Karpas-422 (cell line): ENCODE data around the gene DGKQ. TPM values are rescaled to one million over a fixed set of nuclear protein-coding genes. Genes with fewer than 3 reads are reported as not detected.
"Not testable (repeated sequence)": the region's sequence is repeated elsewhere in the genome, so short reads cannot be mapped to it uniquely, and the experiment has no call there.

ENCODE experiments used
- DNase-seq: peaks from one replicate; pipeline ENCODE4 v3.0.0-alpha.2; 2015
- H2AFZ ChIP-seq: fragments of 200-600 bp; sonication (generic); 2 replicates; pipeline ENCODE4 v1.6.1; 2014; ENCODE audit warnings: antibody characterized with exemption, low read length, mixed read lengths
- H3K27ac ChIP-seq: fragments of 200-600 bp; sonication (generic); 2 replicates; pipeline ENCODE4 v1.5.1; 2014; ENCODE audit warnings: mild to moderate bottlenecking, low read length, moderate library complexity
- H3K27me3 ChIP-seq: fragments of 200-600 bp; sonication (generic); 2 replicates; pipeline ENCODE4 v1.6.1; 2014; ENCODE audit warnings: low read length, mixed read lengths
- H3K36me3 ChIP-seq: fragments of 200-600 bp; sonication (generic); 2 replicates; pipeline ENCODE4 v1.6.1; 2014; ENCODE audit warnings: low read length, mixed read lengths; ENCODE audit not compliant: insufficient read depth
- H3K4me1 ChIP-seq: fragments of 200-600 bp; sonication (generic); 2 replicates; pipeline ENCODE4 v1.6.1; 2014; ENCODE audit warnings: mild to moderate bottlenecking, low read length, mixed read lengths
- H3K4me2 ChIP-seq: fragments of 200-600 bp; sonication (generic); 2 replicates; pipeline ENCODE4 v1.6.1; 2014; ENCODE audit warnings: low read length, low read depth, mild to moderate bottlenecking; ENCODE audit not compliant: poor library complexity, severe bottlenecking
- H3K4me3 ChIP-seq: fragments of 200-600 bp; sonication (generic); 2 replicates; pipeline ENCODE4 v1.5.1; 2014; ENCODE audit warnings: mild to moderate bottlenecking, antibody characterized with exemption, low read length, mixed read lengths
- H3K79me2 ChIP-seq: fragments of 200-600 bp; sonication (generic); 2 replicates; pipeline ENCODE4 v1.6.1; 2014; ENCODE audit warnings: mild to moderate bottlenecking, low read length, mixed read lengths
- H3K9ac ChIP-seq: fragments of 200-600 bp; sonication (generic); 2 replicates; pipeline ENCODE4 v1.6.0; 2014; ENCODE audit warnings: low read length
- H3K9me2 ChIP-seq: fragments of 200-600 bp; sonication (generic), shearing (Covaris generic); replicated peaks from 2 replicates; pipeline ENCODE4 v1.6.0; 2014; ENCODE audit warnings: mild to moderate bottlenecking, low read length, moderate library complexity; ENCODE audit not compliant: insufficient read depth
- H3K9me3 ChIP-seq: fragments of 300-700, 200-600 bp; sonication (generic); 2 replicates; pipeline ENCODE4 v1.6.1; 2014; ENCODE audit warnings: low read length, mixed read lengths
- H4K20me1 ChIP-seq: fragments of 200-600 bp; sonication (generic); 2 replicates; pipeline ENCODE4 v1.6.1; 2014; ENCODE audit warnings: mild to moderate bottlenecking, antibody characterized with exemption, low read length, low read depth; ENCODE audit not compliant: insufficient read depth
- total RNA-seq: library from RNA; depleted of rRNA; stranded (reverse); fragments of >200 nt; shearing (Covaris generic); gene quantifications from 2 replicates; pipeline ENCODE4 v1.2.3, GENCODE V29; 2014; ENCODE audit warnings: low replicate concordance

DGKQ gene
- total RNA-seq, 1 experiment from 2014 or later = 5.8 TPM

DNA sequence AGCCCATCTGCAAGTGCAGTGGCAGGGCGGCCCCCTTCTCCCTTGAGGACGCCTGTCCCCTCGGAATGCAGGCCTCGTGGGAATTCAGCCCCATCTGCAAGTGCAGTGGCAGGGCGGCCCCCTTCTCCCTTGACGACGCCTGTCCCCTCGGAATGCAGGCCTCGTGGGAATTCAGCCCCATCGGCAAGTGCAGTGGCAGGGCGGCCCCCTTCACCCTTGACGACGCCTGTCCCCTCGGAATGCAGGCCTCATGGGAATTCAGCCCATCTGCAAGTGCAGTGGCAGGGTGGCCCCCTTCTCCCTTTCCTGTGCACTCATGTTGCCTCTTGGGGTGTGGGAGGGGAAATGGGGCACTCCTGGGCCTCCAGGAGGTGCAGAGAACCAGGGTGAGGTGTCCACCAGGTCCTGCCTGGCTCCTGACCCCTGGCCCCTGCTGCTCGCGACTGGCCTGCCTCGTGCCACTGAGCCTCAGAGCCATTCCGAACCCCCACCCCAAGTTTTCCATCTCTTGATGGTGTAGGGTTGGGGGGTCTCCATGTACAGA is 26.6 kb upstream of the DGKQ start:
- peak overlapping the region; percentile 40; the same call in 1 of the 2 replicates for H3K4me3 ChIP-seq
- peaks cover 18% of the 10 kb centered on the region; the same call in 1 of the 2 replicates for H4K20me1 ChIP-seq
- H3K36me3 ChIP-seq = no peaks in the 10 kb centered on the region
- H3K9me2 ChIP-seq = no peaks in the 10 kb centered on the region
- H3K4me1 ChIP-seq = peaks cover 25% of the 10 kb centered on the region
- H3K79me2 ChIP-seq = no peaks in the 10 kb centered on the region
- H3K27me3 ChIP-seq = no peaks in the 10 kb centered on the region
- no peak overlapping the region for H2AFZ ChIP-seq
- peak; percentile 88 for DNase-seq
- H3K27ac ChIP-seq = peak overlapping the region; percentile 88
- H3K9ac ChIP-seq = peak overlapping the region; percentile 20; the same call in 1 of the 2 replicates
- H3K9me3 ChIP-seq = no peaks in the 10 kb centered on the region
- peak overlapping the region; percentile 61 for H3K4me2 ChIP-seq

DNA sequence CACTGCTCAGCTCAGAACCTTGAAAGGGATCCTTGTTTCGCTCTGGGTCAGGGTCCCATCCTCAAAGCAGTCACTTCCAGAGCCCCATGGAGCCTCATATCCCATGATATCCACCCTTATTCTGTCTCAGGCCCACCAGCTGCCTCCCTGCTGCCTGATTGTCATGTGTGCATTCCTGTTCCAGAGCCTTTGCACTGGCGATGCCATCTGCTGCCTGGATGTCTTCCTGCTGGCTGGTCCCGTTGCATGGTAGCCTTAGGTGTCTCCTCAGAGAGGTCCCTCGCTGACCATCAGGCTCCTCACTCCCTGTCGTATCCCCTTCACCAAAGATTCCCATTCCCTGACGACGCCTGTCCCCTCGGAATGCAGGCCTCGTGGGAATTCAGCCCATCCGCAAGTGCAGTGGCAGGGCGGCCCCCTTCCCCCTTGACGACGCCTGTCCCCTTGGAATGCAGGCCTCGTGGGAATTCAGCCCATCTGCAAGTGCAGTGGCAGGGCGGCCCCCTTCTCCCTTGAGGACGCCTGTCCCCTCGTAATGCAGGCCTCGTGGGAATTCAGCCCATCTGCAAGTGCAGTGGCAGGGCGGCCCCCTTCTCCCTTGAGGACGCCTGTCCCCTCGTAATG is 26.0 kb upstream of the DGKQ start:
- H2AFZ ChIP-seq, H3K36me3 ChIP-seq, H3K9me3 ChIP-seq, H3K27me3 ChIP-seq, H3K9me2 ChIP-seq, H3K4me2 ChIP-seq, H3K9ac ChIP-seq, H3K4me3 ChIP-seq, H3K79me2 ChIP-seq, DNase-seq: not testable (repeated sequence)
- Histone ChIP-seq H4K20me1 (peaks cover 18% of the 10 kb centered on the region; the same call in 1 of the 2 replicates), H3K27ac (peak overlapping the region; percentile 82), H3K4me1 (peaks cover 25% of the 10 kb centered on the region)

DNA sequence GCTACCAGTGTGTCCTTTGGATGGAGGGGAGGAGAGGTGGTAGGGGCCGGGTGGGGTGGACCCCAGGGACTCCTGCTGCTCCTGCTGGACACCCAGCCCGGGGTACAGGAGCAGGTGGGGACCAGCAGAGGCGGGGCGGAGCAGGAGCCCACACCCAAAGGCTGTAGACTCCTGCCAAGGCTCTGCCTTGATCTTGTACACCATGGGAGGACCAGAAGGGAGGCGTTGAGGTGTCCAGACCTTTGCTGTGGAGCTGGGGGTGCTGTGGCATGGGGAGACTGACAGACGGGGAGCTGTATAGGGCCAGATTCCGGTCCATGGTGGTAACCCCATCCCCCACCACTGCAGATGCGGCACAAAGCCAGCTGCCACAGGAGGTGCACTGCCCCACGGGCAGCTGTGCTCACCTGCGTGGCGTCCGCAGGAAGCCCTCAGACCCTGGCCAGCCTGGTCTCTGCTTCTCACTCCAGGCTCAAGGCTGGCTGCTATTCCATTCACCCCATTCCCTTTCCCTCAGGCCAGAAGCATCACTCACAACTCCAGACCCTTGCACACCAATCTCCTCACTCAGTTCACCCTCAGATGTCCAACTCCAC is 24.8 kb upstream of the DGKQ start:
- no peak overlapping the region for H3K4me2 ChIP-seq
- no peak overlapping the region for H3K4me3 ChIP-seq
- H4K20me1 ChIP-seq = peaks cover 18% of the 10 kb centered on the region; the same call in 1 of the 2 replicates
- H3K9me2 ChIP-seq = no peaks in the 10 kb centered on the region
- H2AFZ ChIP-seq = no peak overlapping the region
- no peaks in the 10 kb centered on the region for H3K27me3 ChIP-seq
- no peaks in the 10 kb centered on the region for H3K79me2 ChIP-seq
- no peak overlapping the region for H3K9ac ChIP-seq
- H3K4me1 ChIP-seq = peaks cover 25% of the 10 kb centered on the region
- H3K9me3 ChIP-seq = no peaks in the 10 kb centered on the region
- H3K36me3 ChIP-seq = no peaks in the 10 kb centered on the region
- DNase-seq = no peak
- H3K27ac ChIP-seq = no peak overlapping the region

DNA sequence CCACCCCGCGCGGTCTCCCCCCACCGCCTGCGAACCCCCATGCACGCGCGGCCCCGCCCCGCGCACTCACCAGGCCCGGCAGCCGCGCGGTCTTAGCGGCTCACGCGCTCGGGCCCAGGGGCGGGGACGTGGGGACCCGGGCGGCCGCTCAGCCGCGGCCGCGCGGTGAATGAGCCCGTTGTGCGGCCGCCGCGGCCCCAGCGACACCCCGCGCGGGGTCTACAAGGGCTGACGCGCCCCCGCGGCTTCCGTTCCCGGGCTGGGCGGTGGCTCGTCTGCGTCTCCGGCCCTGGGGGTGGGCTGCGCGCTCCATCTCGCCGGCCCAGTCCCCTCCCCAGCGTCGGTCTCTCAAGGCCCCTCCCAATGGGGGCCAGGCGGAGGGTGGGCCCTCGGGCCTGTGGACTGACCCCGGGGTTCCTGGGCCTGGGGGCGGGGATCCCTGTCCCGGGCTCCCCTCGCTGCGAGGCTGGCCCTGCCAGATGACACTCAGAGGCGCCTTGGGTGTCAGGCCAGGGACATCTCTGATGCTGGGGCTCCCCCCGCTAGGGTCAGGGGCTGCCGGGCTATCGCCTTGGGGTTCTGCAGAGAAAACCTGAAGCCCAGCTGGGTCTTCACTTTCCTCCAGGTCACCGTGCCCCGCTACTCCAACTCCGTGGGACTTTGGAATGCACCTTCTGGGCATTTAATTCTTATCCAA is 24.2 kb upstream of the DGKQ start:
- Histone ChIP-seq H3K4me3 (no peak overlapping the region), H3K4me2 (no peak overlapping the region), H3K36me3 (no peaks in the 10 kb centered on the region), H3K9me2 (no peaks in the 10 kb centered on the region), H2AFZ (no peak overlapping the region), H3K79me2 (no peaks in the 10 kb centered on the region), H3K9me3 (no peaks in the 10 kb centered on the region), H3K27ac (no peak overlapping the region), H3K27me3 (no peaks in the 10 kb centered on the region), H3K4me1 (peaks cover 28% of the 10 kb centered on the region), H3K9ac (no peak overlapping the region), H4K20me1 (peaks cover 18% of the 10 kb centered on the region; the same call in 1 of the 2 replicates)
- no peak for DNase-seq

DNA sequence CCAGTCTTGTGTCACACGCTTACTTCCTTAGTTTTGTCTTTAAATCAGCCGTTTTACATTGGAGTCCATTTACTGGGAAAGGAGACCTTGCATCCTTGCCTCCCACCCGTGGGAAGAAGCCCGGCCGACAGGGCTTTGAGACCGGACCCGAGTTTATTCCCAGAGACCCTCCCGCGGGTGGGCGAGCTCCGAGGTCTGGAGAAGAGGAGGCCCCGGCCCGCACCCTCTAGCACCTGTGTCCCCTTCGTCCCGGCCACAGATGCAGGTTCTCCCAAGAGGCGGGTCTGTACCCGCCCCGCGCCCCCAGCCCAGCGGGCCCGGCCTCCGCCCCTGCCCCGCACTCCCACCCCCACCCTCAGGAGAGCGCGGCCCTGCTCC is 23.6 kb upstream of the DGKQ start:
- H3K4me2 ChIP-seq = no peak overlapping the region
- H3K4me3 ChIP-seq = no peak overlapping the region
- H3K4me1 ChIP-seq = peaks cover 28% of the 10 kb centered on the region
- H3K27ac ChIP-seq = no peak overlapping the region
- H2AFZ ChIP-seq = no peak overlapping the region
- H3K9ac ChIP-seq = no peak overlapping the region
- no peaks in the 10 kb centered on the region for H3K36me3 ChIP-seq
- no peaks in the 10 kb centered on the region for H3K27me3 ChIP-seq
- H4K20me1 ChIP-seq = peaks cover 18% of the 10 kb centered on the region; the same call in 1 of the 2 replicates
- no peaks in the 10 kb centered on the region for H3K79me2 ChIP-seq
- DNase-seq = no peak
- H3K9me3 ChIP-seq = no peaks in the 10 kb centered on the region
- H3K9me2 ChIP-seq = no peaks in the 10 kb centered on the region

DNA sequence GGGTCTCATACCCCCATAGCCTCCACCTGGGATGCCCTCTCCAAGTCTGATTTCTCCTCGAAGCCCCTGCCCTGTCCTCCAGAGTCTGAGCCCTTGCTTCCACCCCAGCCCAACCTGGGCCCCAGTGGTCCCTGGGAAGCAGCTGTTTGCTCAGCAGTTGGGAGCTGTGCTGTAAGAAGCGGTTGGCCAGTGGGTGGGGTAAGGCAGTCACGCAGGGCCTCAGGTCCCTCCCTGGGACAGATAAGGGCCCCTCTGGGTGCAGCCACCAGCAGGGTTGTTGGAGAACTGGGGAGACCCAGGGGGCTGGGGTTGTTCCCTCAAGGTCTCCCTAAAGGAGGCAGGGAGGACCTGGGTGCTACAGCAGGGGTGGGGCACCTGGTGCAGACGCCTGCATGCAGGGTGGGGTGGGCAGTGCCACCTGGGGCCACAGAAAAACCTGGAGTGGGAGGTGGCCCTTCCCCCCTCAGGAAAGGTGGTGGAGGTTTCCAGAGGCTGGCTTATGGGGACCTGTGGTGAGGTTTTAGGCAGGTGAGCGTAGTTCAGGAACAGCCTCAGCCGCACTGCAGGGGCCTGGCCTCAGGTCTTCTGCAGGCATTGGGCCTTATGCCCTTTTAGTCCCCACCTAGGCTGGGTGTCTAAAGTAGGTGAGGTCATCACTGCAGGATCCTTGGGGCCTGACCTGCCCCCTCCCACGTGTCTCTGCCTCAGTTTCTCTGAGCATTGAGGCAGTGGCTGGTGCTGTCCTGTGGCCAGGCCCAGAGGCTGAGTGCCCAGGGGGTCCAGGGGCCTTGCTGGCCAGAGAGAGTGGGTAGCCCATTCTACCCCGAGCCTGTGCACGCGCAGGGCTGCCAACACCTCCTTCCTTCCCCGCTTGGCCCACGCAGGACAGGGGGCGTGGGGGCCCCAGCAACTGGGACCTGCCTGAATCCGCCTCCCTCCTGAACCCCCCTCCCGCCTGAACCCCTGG is 22.9 kb upstream of the DGKQ start:
- Histone ChIP-seq H3K9me3 (no peaks in the 10 kb centered on the region), H3K27ac (no peak overlapping the region), H3K9me2 (no peaks in the 10 kb centered on the region), H4K20me1 (peaks cover 18% of the 10 kb centered on the region; the same call in 1 of the 2 replicates), H3K9ac (no peak overlapping the region), H3K4me3 (no peak overlapping the region), H3K27me3 (no peaks in the 10 kb centered on the region), H3K36me3 (no peaks in the 10 kb centered on the region), H3K4me1 (peaks cover 28% of the 10 kb centered on the region), H2AFZ (no peak overlapping the region), H3K79me2 (no peaks in the 10 kb centered on the region), H3K4me2 (no peak overlapping the region)
- DNase-seq = no peak

DNA sequence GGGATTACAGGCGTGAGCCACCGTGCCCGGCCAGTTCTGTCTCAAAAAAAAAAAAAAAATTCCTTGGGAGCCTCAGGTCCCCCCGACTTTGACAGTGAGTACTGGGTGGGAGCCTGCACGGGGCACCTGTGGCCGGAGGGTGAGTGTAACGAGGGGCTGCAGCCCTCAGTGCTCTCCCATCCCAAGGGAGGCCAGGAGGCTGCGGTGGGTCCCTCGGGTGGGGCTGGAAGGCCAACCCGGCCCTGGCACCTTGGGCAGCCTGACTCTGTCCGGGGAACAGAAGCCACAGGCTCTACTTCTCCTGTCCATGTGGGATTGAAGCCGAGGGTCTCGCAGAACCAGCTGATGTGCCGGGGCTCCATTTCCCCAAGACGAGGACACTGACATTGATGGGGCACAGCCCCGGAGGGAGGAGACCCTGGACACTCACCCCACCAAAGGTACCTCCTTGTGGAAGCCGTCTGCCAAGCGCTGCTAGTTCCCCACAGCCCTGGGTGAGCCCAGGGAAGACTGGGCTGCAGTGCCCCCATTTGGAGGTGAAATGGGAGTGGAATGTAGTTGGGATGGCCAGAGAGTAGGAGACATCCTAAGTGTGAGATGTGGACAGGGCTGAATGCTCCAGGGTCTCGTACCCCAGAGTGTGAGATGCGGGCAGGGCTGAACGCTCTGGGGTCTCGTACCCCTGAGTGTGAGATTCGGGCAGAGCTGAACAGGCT is 22.1 kb upstream of the DGKQ start:
- no peak overlapping the region for H3K4me2 ChIP-seq
- no peak overlapping the region for H3K27ac ChIP-seq
- no peak overlapping the region for H2AFZ ChIP-seq
- H3K36me3 ChIP-seq = no peaks in the 10 kb centered on the region
- H3K9me3 ChIP-seq = no peaks in the 10 kb centered on the region
- no peaks in the 10 kb centered on the region for H3K27me3 ChIP-seq
- H3K4me3 ChIP-seq = no peak overlapping the region
- H3K4me1 ChIP-seq = peaks cover 23% of the 10 kb centered on the region
- no peaks in the 10 kb centered on the region for H3K79me2 ChIP-seq
- DNase-seq = no peak
- H3K9ac ChIP-seq = no peak overlapping the region
- no peaks in the 10 kb centered on the region for H3K9me2 ChIP-seq
- peaks cover 18% of the 10 kb centered on the region; the same call in 1 of the 2 replicates for H4K20me1 ChIP-seq
